Astrocyte of the spinal cord (primary cell): ENCODE measurements around the gene MXRA7.
"Not testable (repeated sequence)": the region's sequence is repeated elsewhere in the genome, so short reads cannot be mapped to it uniquely, and the experiment has no call there.

Experiments used
- DNase-seq: peaks from one replicate; pipeline ENCODE4 v3.0.0; 2011; ENCODE audit warnings: low read depth, low spot score
- H3K4me3 ChIP-seq: 2 replicates; pipeline ENCODE4 v1.5.1; 2011; ENCODE audit warnings: low read depth, mild to moderate bottlenecking, low read length, moderate library complexity
- CTCF ChIP-seq: IDR thresholded peaks from 2 replicates; pipeline ENCODE4 v1.5.1; 2012; ENCODE audit warnings: low read depth, mild to moderate bottlenecking, low read length, inconsistent platforms
- in situ Hi-C: cut with HindIII; loops from 2 replicates; pipeline ENCODE4 v1.10.0; 2017; ENCODE audit warnings: low sequenced_read_pairs

Gene MXRA7

DNA sequence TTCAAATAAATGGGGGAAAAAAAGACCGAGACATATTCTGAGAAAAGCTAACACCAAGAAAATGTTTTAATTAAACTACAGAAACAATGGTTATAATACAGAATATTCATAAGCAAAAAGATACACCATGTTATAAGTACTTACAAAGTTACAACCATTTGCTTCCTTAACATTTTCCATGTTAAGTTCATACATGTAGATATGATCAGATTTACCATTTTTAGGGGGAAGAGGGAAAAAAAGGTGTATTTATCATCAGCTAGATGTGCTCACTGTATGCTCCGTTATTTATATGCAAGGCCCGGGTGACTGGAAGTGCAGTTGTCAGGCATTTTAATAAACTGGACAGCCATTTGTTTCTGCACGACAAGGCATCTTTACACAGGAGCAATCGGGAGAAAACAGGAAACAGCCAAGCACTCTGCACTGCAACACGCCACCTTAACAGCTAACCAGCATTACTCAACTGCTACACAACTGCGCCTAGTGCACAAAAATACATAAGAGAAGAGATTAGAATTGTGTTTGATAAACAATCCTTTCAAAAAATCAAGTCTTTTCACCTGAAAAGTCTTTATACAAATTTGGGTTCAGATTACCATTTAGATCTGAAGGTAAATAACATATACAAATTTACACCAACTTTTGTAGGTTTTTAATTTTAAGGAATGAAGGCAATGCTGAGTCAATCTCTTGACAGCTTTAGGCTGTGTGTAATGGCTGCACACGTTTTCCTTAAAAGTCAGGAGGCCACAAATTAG, 23.5 kb upstream of the MXRA7 start:
- in situ Hi-C loops, result no loop called here
- peak overlapping the region; percentile 92 for H3K4me3 ChIP-seq
- DNase-seq, result no peak
- no peak for TF ChIP-seq CTCF

DNA sequence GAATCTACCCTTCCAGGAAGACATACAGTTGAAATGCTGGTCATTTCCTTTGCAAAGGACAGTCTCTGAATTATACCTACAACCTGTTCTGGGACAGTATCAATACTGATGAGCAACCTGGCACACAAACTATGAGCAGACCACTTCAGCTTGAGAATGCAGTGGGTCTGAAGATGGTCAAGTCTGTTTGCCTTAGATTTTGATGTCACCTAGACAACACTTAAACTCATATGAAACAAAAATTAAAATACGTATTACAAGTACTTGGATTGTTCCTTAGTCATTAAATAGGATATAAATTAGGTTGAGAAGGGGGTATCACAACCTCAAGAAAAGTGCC, 22.8 kb upstream of the MXRA7 start:
- TF ChIP-seq CTCF, result no peak
- no peak for DNase-seq

DNA sequence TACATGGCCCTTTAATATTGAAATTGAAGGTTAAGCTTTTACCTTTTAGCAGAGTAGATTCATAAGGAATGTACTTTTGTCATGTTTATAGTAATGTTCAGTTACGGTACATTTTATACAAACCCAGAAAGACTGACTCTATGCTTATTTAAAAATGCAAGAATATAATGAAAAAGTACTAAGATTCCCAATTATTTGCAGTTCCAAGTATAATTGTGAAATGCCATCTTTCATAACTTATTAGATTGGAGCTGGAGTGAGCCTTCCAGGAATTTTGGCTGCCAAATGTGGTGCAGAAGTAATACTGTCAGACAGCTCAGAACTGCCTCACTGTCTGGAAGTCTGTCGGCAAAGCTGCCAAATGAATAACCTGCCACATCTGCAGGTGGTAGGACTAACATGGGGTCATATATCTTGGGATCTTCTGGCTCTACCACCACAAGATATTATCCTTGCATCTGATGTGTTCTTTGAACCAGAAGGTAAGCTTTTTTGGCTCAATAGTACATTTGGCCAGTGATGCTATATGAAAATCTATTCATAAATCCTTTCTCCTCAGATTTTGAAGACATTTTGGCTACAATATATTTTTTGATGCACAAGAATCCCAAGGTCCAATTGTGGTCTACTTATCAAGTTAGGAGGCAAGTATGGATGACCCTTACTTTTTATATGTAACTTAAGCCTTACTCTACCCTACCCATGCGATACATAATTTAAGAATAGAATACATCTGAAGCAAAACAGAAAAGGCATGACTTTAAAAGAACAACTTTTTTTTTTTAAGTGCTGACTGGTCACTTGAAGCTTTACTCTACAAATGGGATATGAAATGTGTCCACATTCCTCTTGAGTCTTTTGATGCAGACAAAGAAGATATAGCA, 22.2 kb upstream of the MXRA7 start:
- in situ Hi-C loops, result no loop called here
- TF ChIP-seq CTCF, result no peak
- no peak for DNase-seq
- no peak overlapping the region for H3K4me3 ChIP-seq

More for the DNA sequence above, 22.8 kb upstream of the MXRA7 start:
- in situ Hi-C loops, result no loop called here
- H3K4me3 ChIP-seq, result no peak overlapping the region

DNA sequence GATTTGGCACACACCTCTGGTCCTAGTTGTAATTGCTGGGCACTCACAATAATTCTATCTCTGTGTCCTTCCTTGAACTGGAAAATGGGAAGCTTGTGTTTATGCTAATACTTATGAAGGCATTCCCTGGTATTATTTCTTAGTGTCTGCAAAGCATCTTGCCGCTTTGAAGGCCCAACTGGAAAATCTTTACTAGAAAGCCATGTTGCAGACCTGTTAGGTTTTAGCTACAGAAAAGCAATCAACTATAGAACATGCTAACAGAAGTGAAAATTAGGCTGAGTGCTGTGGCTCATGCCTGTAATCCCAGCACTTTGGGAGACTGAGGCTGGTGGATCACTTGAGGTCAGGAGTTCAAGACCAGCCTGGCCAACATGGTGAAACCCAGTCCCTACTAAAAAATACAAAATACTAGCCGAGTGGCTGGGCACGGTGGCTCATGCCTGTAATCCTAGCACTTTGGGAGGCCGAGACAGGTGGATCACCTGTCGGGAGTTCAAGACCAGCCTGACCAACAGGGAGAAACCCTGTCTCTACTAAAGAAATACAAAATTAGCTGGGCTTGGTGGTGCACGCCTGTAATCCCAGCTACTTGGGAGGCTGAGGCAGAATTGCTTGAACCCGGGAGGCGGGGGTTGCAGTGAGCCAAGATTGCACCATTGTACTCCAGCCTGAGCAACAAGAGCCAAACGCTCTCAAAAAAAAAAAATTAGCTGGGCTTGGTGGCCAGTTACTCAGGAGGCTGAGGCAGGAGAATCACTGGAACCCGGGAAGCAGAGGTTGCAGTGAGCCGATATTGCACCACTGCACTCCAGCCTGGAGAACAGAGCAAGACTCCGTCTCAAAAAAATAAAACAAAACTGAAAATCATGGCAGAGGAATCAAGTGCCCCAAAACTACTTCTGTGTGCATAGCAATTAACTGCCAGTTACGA, 21.3 kb upstream of the MXRA7 start:
- DNase-seq, in situ Hi-C loops, H3K4me3 ChIP-seq: not testable (repeated sequence)

DNA sequence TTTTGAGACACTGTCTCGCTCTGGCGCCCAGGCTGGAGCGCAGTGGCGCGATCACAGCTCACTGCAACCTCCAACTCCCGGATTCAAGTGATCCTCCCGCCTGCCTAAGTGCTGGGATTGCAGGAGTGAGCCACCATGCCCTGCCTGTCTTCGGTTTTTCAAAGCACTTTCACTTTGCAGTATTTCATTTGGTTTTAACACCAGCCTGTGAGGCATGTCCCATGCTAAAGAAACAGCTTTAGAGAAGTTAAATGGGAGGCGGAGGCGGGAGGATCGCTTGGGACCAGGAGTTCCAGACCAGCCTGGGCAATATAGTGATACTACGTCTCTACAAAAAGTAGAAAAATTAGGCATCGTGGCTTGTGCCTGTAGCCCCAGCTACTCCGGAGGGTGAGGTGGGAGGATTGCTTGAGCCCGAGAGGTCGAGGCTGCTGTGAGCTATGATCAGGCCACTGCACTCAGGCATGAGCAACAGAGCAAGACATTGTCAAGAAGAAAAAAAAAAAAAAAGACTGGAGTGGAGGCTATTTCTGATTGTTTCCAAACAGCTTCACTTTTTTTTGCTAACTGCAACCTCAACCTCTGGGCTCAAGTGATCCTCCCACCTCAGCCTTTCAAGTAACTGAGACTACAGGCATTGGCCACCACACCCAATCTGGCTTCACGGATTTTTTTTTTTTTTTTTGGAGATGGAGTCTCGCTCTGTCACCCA, 17.1 kb upstream of the MXRA7 start:
- H3K4me3 ChIP-seq, result peak overlapping the region; percentile 84
- no peak for DNase-seq
- in situ Hi-C loops, result no loop called here
- no peak for TF ChIP-seq CTCF

DNA sequence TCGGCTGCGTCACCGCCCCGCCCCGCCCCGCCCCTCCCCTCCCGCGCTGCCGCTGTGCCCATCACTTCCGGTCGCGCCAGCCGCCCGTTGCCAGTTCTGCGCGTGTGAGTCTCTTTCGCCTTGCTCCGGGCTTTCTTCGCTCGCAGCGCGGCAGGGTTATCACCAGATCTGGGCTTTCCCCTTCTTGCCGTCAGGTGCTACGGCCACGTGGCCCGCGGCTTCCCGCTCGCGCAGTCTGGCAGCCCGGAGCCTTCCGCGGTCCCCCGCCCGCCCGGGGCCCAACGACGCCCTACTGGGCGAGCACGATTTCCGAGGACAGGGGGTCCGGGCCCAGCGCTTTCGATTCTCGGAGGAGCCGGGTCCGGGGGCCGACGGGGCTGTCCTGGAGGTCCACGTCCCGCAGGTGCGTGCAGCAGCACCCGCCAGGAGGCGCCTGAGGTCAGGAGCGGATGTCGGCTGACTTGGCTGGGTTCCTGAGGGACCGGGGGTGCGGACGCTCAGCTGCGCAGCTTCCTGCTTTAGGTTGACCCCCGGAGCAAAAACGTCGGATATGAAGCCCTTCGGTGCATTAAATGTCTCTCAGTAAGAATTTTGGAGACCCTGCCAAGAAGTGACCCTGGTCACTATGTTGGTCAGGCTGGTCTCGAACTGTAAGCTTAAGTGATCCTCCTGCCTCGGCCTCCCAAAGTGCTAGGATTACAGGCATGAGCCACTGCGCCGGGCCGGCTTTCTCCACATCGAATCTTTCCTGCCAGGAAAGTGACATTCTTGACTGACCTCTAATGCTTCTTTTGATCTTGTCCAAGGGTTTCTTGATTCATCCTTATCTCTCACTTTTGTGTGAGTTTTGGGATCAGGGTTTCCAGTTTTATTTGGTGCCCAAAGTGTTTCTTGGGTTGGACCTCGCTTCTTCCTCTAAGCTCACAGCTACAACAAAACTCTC, 16.3 kb upstream of the MXRA7 start, which contains the start of gene METTL23:
Gene METTL23, plus strand, starts transcription at position 64 of the 943 bp plus-strand sequence. CDS start 2,872 bp downstream, outside the sequence.
- DNase-seq, result peak; percentile 74
- peak; percentile 78 for TF ChIP-seq CTCF
- in situ Hi-C loops, result no loop called here
- peak within 1 kb of the TSS; percentile 84 for H3K4me3 ChIP-seq
